OCI-LY1 (cell line): Measurements from ENCODE around the gene GOLGA7B.

ENCODE experiments used
- H2AFZ ChIP-seq: fragments of 200-600 bp; sonication (generic), shearing (Covaris generic); 2 replicates; pipeline ENCODE4 v1.6.0; 2014; ENCODE audit warnings: antibody characterized with exemption, mild to moderate bottlenecking, low read length
- H3F3A ChIP-seq: fragments of 200-600 bp; sonication (generic), shearing (Covaris generic); 2 replicates; pipeline ENCODE4 v1.6.0; 2014; ENCODE audit warnings: mild to moderate bottlenecking, antibody characterized with exemption, low read length, moderate library complexity; ENCODE audit not compliant: insufficient read depth
- H3K27ac ChIP-seq: fragments of 200-600 bp; sonication (generic); 2 replicates; pipeline ENCODE4 v1.5.1; 2014; ENCODE audit warnings: low read length, mixed run types, mild to moderate bottlenecking, low read depth; ENCODE audit not compliant: poor library complexity, severe bottlenecking
- H3K27me3 ChIP-seq: fragments of 200-600 bp; sonication (generic); 2 replicates; pipeline ENCODE4 v1.6.0; 2014; ENCODE audit warnings: antibody characterized with exemption, mild to moderate bottlenecking, low read length, moderate library complexity; ENCODE audit not compliant: insufficient read depth
- H3K36me3 ChIP-seq: fragments of 200-600 bp; sonication (generic); 2 replicates; pipeline ENCODE4 v1.6.1; 2014; ENCODE audit warnings: mild to moderate bottlenecking, antibody characterized with exemption, low read length, moderate library complexity, mixed read lengths; ENCODE audit not compliant: insufficient read depth
- H3K4me1 ChIP-seq: fragments of 200-600 bp; sonication (generic); 2 replicates; pipeline ENCODE4 v1.5.1; 2014; ENCODE audit warnings: mild to moderate bottlenecking, low read length, moderate library complexity; ENCODE audit not compliant: insufficient read depth, severe bottlenecking
- H3K4me2 ChIP-seq: fragments of 200-600 bp; sonication (generic), shearing (Covaris generic); 2 replicates; pipeline ENCODE4 v1.6.1; 2014; ENCODE audit warnings: low read length
- H3K4me3 ChIP-seq: fragments of 200-600 bp; sonication (generic); 2 replicates; pipeline ENCODE4 v1.5.1; 2014; ENCODE audit warnings: low read length, low read depth, mild to moderate bottlenecking, mixed read lengths; ENCODE audit not compliant: poor library complexity, severe bottlenecking
- H3K79me2 ChIP-seq: fragments of 200-600 bp; shearing (Covaris generic); 2 replicates; pipeline ENCODE4 v1.6.1; 2016; ENCODE audit warnings: mixed run types, low read length, mixed read lengths; ENCODE audit not compliant: insufficient read depth
- H3K9ac ChIP-seq: fragments of 200-600 bp; sonication (generic), shearing (Covaris generic); 2 replicates; pipeline ENCODE4 v1.6.1; 2014; ENCODE audit warnings: mild to moderate bottlenecking, low read length, mixed read lengths
- H3K9me2 ChIP-seq: fragments of 200-600 bp; sonication (generic), shearing (Covaris generic); 2 replicates; pipeline ENCODE4 v1.6.1; 2014; ENCODE audit warnings: low read depth, mild to moderate bottlenecking, low read length, mixed read lengths
- H3K9me3 ChIP-seq: fragments of 200-600 bp; shearing (Covaris generic); 2 replicates; pipeline ENCODE4 v1.6.1; 2014; ENCODE audit warnings: low read length, mixed read lengths
- H4K20me1 ChIP-seq: fragments of 200-600 bp; sonication (generic), shearing (Covaris generic); 2 replicates; pipeline ENCODE4 v1.6.0; 2016; ENCODE audit warnings: mild to moderate bottlenecking, low read length; ENCODE audit not compliant: insufficient read depth
- EZH2 ChIP-seq: fragments of 200-600 bp; sonication (generic), shearing (Covaris generic); IDR thresholded peaks from 2 replicates; pipeline ENCODE4 v1.8.0; 2017; ENCODE audit warnings: borderline replicate concordance, mixed run types, mild to moderate bottlenecking, antibody characterized with exemption, low read length, moderate library complexity, mixed read lengths
- TF ChIP-seq, protein P1 (sequence below): fragments of 200-600 bp; sonication (generic), shearing (Covaris generic); IDR thresholded peaks from 2 replicates; pipeline ENCODE4 v1.5.1; 2017; ENCODE audit warnings: mild to moderate bottlenecking, antibody characterized with exemption, low read length, moderate library complexity, mixed read lengths

Gene GOLGA7B

DNA sequence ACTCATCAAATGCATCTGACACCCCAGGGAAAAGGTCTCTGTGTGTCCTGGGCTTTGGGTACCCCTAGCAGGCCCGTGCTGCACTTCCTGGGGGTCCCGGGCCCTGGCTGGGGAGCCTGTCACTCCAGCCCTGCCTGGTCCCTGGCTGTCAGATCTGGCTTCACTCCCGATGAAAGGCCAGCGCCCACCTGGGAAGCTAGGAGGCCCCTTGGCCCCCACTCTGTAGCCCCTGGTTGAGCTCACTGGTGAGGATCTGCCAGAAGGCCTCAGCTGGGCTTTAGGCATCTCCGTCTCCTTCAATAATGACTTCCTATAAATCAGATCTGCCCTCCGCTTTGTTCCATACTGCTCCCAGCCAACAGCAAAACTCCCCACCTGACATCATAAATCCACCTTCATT, 64.0 kb downstream of the GOLGA7B start:
- Histone ChIP-seq H3K4me2 (no peak overlapping the region), H3K4me1 (no peaks in the 10 kb centered on the region), H3K9me3 (no peaks in the 10 kb centered on the region), H3F3A (no peaks in the 10 kb centered on the region), H2AFZ (no peak overlapping the region), H3K9ac (no peak overlapping the region), H3K27ac (no peak overlapping the region), H4K20me1 (no peaks in the 10 kb centered on the region), H3K4me3 (no peak overlapping the region), H3K27me3 (no peaks in the 10 kb centered on the region), H3K9me2 (no peaks in the 10 kb centered on the region), H3K36me3 (no peaks in the 10 kb centered on the region), H3K79me2 (no peaks in the 10 kb centered on the region)
- TF ChIP-seq, protein P1, sequence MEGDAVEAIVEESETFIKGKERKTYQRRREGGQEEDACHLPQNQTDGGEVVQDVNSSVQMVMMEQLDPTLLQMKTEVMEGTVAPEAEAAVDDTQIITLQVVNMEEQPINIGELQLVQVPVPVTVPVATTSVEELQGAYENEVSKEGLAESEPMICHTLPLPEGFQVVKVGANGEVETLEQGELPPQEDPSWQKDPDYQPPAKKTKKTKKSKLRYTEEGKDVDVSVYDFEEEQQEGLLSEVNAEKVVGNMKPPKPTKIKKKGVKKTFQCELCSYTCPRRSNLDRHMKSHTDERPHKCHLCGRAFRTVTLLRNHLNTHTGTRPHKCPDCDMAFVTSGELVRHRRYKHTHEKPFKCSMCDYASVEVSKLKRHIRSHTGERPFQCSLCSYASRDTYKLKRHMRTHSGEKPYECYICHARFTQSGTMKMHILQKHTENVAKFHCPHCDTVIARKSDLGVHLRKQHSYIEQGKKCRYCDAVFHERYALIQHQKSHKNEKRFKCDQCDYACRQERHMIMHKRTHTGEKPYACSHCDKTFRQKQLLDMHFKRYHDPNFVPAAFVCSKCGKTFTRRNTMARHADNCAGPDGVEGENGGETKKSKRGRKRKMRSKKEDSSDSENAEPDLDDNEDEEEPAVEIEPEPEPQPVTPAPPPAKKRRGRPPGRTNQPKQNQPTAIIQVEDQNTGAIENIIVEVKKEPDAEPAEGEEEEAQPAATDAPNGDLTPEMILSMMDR = no peak
- TF ChIP-seq EZH2 = no peak

DNA sequence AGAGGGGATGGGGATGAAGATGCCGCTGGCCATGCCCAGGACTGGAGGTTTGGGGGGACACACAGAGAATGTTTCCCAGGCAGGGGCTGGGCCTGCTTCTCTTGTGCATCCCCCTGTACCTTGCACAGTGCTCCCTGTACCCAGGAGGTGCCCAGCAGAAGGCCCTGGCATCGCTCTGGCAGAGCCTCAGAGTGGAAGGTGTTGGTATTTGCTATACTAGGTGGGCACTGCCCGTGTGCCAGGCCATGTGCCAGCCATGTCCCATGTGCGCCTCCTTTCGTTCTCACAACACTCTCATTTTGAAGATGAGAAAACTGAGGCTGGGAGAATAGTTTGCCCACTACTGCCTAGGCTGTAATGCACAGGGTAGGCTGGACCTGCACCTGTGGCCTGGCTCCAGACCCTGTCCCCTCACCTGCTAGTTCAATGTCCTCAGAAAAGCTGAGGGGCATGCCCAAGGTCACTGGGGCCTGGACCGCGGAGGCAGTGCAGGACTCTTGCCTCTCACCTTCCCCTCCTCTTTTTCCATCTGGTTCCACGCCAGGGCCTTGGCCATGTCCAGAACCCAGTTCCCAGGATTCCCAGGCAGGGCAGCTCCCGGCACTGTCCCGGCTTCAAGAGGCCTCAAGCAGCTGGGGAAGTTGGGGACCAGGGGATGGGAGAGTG, 64.7 kb downstream of the GOLGA7B start:
- no peak overlapping the region for H3K4me2 ChIP-seq
- TF ChIP-seq EZH2 = no peak
- TF ChIP-seq, protein P1 = no peak
- H3K27ac ChIP-seq = no peak overlapping the region
- no peaks in the 10 kb centered on the region for H3K79me2 ChIP-seq
- H3K4me3 ChIP-seq = no peak overlapping the region
- H3K9ac ChIP-seq = no peak overlapping the region
- no peaks in the 10 kb centered on the region for H3K9me2 ChIP-seq
- no peaks in the 10 kb centered on the region for H3K36me3 ChIP-seq
- H3K27me3 ChIP-seq = no peaks in the 10 kb centered on the region
- no peaks in the 10 kb centered on the region for H4K20me1 ChIP-seq
- H3K4me1 ChIP-seq = no peaks in the 10 kb centered on the region
- H3K9me3 ChIP-seq = no peaks in the 10 kb centered on the region
- H3F3A ChIP-seq = no peaks in the 10 kb centered on the region
- no peak overlapping the region for H2AFZ ChIP-seq

DNA sequence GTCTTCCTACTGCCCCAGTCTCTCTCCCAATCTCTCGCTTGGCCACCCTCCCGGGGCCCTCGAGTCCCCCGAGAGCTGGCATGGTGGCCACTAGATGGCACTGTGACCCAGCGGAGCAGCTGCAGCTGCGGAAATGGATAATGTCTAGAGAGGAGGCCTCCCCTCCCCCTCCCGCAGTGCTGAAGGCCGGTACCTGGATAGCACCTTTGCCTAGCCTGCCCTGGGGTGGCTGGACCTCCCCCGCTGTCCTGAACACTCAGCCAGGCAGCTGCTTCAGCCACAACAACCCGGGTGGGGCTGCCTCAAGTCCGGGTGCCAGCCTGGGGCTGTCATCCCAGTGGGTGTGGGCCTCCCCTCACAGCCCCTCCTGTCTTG, 65.2 kb downstream of the GOLGA7B start:
- Histone ChIP-seq H3K79me2 (no peaks in the 10 kb centered on the region), H3K4me1 (no peaks in the 10 kb centered on the region), H3K4me2 (no peak overlapping the region), H3K27ac (no peak overlapping the region), H3K9me2 (no peaks in the 10 kb centered on the region), H3F3A (no peaks in the 10 kb centered on the region), H3K4me3 (no peak overlapping the region), H3K27me3 (no peaks in the 10 kb centered on the region), H2AFZ (no peak overlapping the region), H3K9me3 (no peaks in the 10 kb centered on the region), H3K36me3 (no peaks in the 10 kb centered on the region), H3K9ac (no peak overlapping the region), H4K20me1 (no peaks in the 10 kb centered on the region)
- TF ChIP-seq, protein P1 = peak; percentile 64
- no peak for TF ChIP-seq EZH2
